ENCODE measurements around the gene UQCR11.
A peak's percentile ranks its signal among the peaks of the same experiment; 100 is the strongest.

Gene UQCR11

GRCh38 chr19:1621574-1621973 is 16.3 kb upstream of the UQCR11 start:
- TF ChIP-seq CTCF (IDR thresholded peaks at IDR 0.05; ENCODE audit: control insufficient read depth, insufficient read depth, low read depth, low read length, missing control alignments) = no peak
- no peak overlapping the region for H3K4me3 ChIP-seq (ENCODE audit: control insufficient read depth, low read depth, low read length)
- DNase-seq (ENCODE audit: low read depth) = no peak

- DNase-seq (ENCODE audit: low read depth) = no peak
- no peak overlapping the region for H3K4me3 ChIP-seq (ENCODE audit: control insufficient read depth, low read depth, low read length)
- no peak for TF ChIP-seq CTCF (IDR thresholded peaks at IDR 0.05; ENCODE audit: control insufficient read depth, insufficient read depth, low read depth, low read length, missing control alignments)
Observed at GRCh38 chr19:1621021-1621420, 15.8 kb upstream of the UQCR11 start.

GRCh38 chr19:1620502-1620901 is 15.2 kb upstream of the UQCR11 start:
- no peak overlapping the region for H3K4me3 ChIP-seq (ENCODE audit: control insufficient read depth, low read depth, low read length)
- no peak for TF ChIP-seq CTCF (IDR thresholded peaks at IDR 0.05; ENCODE audit: control insufficient read depth, insufficient read depth, low read depth, low read length, missing control alignments)
- DNase-seq (ENCODE audit: low read depth) = no peak

- no peak for TF ChIP-seq CTCF (IDR thresholded peaks at IDR 0.05; ENCODE audit: control insufficient read depth, insufficient read depth, low read depth, low read length, missing control alignments)
- DNase-seq (ENCODE audit: low read depth) = no peak
- H3K4me3 ChIP-seq (ENCODE audit: control insufficient read depth, low read depth, low read length) = no peak overlapping the region
Observed at GRCh38 chr19:1619703-1620102, 14.4 kb upstream of the UQCR11 start.

- H3K4me3 ChIP-seq (ENCODE audit: control insufficient read depth, low read depth, low read length) = no peak overlapping the region
- TF ChIP-seq CTCF (IDR thresholded peaks at IDR 0.05; ENCODE audit: control insufficient read depth, insufficient read depth, low read depth, low read length, missing control alignments) = no peak
- DNase-seq (ENCODE audit: low read depth) = no peak
Observed at GRCh38 chr19:1619094-1619439, 13.8 kb upstream of the UQCR11 start.

GRCh38 chr19:1618157-1619093 is 13.2 kb upstream of the UQCR11 start:
- no peak for DNase-seq (ENCODE audit: low read depth)
- peak; percentile 45 for TF ChIP-seq CTCF (IDR thresholded peaks at IDR 0.05; ENCODE audit: control insufficient read depth, insufficient read depth, low read depth, low read length, missing control alignments)
- H3K4me3 ChIP-seq (ENCODE audit: control insufficient read depth, low read depth, low read length) = no peak overlapping the region

All from AG09309 (cell line).